AG04450 (cell line): ENCODE results near the gene SYPL1. TPM values are rescaled to one million over a fixed set of nuclear protein-coding genes. Genes with fewer than 3 reads are reported as not detected.

Experiments used
- CTCF ChIA-PET: fragments of 300-600, 350-600 bp; formaldehyde crosslinking; extraction: SDS; loops from one replicate; lab custom pipeline; 2022; ENCODE audit warnings: antibody characterized with exemption, inconsistent platforms; lab: Charles Lee
- POLR2A ChIA-PET: fragments of 350-600 bp; formaldehyde crosslinking; extraction: SDS; loops from one replicate; lab custom pipeline; 2021; ENCODE audit warnings: antibody characterized with exemption, inconsistent platforms; lab: Yijun Ruan, JAX
- DNase-seq: peaks from one replicate; pipeline ENCODE4 v3.0.0-alpha.2; 2011; ENCODE audit warnings: low read depth, low spot score
- H3K27ac ChIP-seq: one replicate; pipeline ENCODE4 v1.5.1; 2012; ENCODE audit warnings: low read depth, low read length, control low read depth
- H3K27me3 ChIP-seq: one replicate; pipeline ENCODE4 v1.6.0; 2012; ENCODE audit warnings: low read length; ENCODE audit not compliant: control insufficient read depth, insufficient read depth
- H3K4me3 ChIP-seq: 2 replicates; pipeline ENCODE4 v1.5.1; 2011; ENCODE audit warnings: mild to moderate bottlenecking, low read depth, low read length, control low read depth
- H3K9me3 ChIP-seq: 2 replicates; pipeline ENCODE4 v1.5.1; 2012; ENCODE audit warnings: low read length; ENCODE audit not compliant: control insufficient read depth, insufficient read depth
- polyA plus RNA-seq: library from polyadenylated mRNA; depleted of rRNA; stranded (reverse); fragments of >200 nt; gene quantifications from 2 replicates; pipeline ENCODE4 v1.2.3, GENCODE V29; 2011
- TF ChIP-seq, protein P1 (sequence below): IDR thresholded peaks from 2 replicates; pipeline ENCODE4 v1.5.1; 2011; ENCODE audit warnings: low read depth, low read length, control low read depth, inconsistent platforms

Gene SYPL1
- polyA plus RNA-seq, 1 experiment = 84.7 TPM

DNA sequence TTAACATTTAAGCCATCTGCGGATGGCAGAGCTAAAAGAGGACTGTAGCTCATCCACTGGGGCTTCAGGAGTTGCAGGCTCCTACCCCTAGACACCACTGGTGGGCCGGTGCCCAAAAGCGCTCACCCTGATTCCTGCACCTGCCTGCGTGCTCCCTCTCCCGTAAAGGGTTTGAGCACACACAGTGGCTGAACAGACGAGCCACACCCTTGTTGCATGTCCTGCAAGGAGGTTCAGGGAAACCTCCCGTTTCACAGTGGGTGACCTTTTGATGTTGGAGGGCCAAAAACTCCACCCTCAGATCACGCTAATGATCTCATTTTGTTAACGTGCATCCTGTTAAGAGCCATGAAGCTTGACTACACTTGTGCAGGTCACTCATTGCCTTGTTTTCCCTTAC, 37.9 kb downstream of the SYPL1 start:
- POLR2A ChIA-PET = no interaction called here
- H3K4me3 ChIP-seq = no peak overlapping the region
- no peak for DNase-seq
- TF ChIP-seq, protein P1, sequence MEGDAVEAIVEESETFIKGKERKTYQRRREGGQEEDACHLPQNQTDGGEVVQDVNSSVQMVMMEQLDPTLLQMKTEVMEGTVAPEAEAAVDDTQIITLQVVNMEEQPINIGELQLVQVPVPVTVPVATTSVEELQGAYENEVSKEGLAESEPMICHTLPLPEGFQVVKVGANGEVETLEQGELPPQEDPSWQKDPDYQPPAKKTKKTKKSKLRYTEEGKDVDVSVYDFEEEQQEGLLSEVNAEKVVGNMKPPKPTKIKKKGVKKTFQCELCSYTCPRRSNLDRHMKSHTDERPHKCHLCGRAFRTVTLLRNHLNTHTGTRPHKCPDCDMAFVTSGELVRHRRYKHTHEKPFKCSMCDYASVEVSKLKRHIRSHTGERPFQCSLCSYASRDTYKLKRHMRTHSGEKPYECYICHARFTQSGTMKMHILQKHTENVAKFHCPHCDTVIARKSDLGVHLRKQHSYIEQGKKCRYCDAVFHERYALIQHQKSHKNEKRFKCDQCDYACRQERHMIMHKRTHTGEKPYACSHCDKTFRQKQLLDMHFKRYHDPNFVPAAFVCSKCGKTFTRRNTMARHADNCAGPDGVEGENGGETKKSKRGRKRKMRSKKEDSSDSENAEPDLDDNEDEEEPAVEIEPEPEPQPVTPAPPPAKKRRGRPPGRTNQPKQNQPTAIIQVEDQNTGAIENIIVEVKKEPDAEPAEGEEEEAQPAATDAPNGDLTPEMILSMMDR = no peak
- no peaks in the 10 kb centered on the region for H3K9me3 ChIP-seq
- peaks cover 2% of the 10 kb centered on the region for H3K27me3 ChIP-seq
- H3K27ac ChIP-seq = no peak overlapping the region
- CTCF ChIA-PET = interaction anchor here (1.1 kb wide), 1 partner anchor 391 kb away, joined by 4 read pairs; no protein-coding TSS in a partner anchor

DNA sequence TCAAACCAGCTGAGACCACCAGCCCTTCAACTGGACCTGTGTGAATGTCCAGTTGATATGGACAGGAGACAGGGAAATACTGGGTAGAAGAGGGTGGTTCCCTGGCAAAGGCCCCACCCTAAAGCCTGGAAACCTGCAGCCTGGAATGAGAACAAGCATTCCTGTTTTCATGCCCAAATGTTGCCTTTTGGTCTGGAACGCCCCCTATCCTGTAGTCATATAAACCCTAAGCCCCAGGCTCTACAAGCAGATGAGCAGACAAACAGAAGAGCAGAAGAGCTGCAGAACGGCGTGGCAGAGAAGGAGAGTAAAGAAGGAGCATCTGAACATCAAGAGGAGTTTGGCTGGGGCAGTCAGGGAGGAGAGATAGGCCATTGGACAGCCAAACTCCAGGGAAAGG, 38.4 kb downstream of the SYPL1 start:
- ChIA-PET POLR2A (interaction anchor here (0.6 kb wide), 1 partner anchor 9 kb away, joined by 3 read pairs; no protein-coding TSS in a partner anchor), CTCF (interaction anchor here (2.3 kb wide), 1 partner anchor 80 kb away, joined by 10 read pairs; no protein-coding TSS in a partner anchor)
- no peak for DNase-seq
- Histone ChIP-seq H3K9me3 (no peaks in the 10 kb centered on the region), H3K4me3 (no peak overlapping the region), H3K27ac (no peak overlapping the region), H3K27me3 (peaks cover 2% of the 10 kb centered on the region)
- TF ChIP-seq, protein P1 = no peak

DNA sequence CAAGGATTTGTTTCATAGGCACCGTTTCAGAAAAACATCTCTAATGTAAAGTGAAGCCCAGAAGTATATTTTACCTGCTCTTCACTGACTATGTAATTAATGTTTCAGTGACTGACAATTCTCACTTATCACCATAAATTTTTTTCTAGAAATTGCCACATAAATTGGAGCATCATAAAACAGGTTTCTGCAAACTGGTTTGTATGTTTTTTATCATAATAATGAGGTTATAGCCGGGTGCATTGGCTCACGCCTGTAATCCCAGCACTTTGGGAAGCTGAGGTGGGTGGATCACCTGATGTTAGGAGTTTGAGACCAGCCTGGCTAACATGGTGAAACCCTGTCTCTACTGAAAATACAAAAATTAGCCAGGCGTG, 39.4 kb downstream of the SYPL1 start:
- Histone ChIP-seq H3K27ac (no peak overlapping the region), H3K27me3 (peaks cover 2% of the 10 kb centered on the region), H3K4me3 (no peak overlapping the region), H3K9me3 (no peaks in the 10 kb centered on the region)
- POLR2A ChIA-PET = interaction anchor here (0.6 kb wide), 1 partner anchor 213 kb away, joined by 3 read pairs; no protein-coding TSS in a partner anchor
- CTCF ChIA-PET = interaction anchor here (1.4 to 2.3 kb wide), 3 partner anchors 15 to 81 kb away, joined by 4 to 10 read pairs (median 4); no protein-coding TSS in a partner anchor
- no peak for DNase-seq
- TF ChIP-seq, protein P1 = no peak

DNA sequence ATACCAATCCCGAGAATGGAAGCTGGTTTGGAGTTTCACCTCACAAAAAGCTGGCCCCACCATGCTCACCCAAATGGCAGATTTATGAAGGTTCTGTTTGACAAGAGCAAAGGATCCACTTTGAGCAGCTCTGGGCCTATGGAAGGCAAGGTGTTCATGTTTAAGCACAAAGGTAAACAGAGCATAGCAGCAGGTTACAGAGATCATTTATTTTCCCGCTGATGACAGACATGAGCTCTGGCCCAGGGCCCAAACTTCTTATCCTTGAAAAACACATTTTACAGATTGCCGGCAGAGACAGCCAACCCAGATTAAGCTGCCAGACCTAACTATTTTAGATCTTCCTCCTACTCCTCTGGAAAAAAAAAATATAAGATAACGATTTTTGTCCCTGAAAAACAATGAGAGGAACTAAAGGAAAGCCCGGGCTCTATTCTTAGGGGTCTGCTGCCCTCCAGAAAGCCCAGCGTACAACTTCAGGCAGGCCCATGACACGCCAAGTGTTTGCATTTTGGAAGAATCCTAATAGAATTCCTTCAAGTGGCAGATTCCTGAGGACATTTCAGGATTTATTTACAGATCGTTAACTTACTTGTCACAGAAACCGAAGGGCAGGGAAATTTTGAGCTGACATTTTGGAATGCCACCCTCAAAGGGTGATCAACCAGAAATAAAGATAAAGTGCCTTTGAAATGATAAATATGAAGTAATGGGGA, 40.0 kb downstream of the SYPL1 start:
- H3K4me3 ChIP-seq = no peak overlapping the region
- no peak for DNase-seq
- TF ChIP-seq, protein P1 = no peak
- H3K27me3 ChIP-seq = peaks cover 2% of the 10 kb centered on the region
- H3K27ac ChIP-seq = no peak overlapping the region
- ChIA-PET CTCF (interaction anchor here (1.4 to 2.3 kb wide), 3 partner anchors 15 to 82 kb away, joined by 4 to 10 read pairs (median 4); no protein-coding TSS in a partner anchor), POLR2A (no interaction called here)
- H3K9me3 ChIP-seq = no peaks in the 10 kb centered on the region

DNA sequence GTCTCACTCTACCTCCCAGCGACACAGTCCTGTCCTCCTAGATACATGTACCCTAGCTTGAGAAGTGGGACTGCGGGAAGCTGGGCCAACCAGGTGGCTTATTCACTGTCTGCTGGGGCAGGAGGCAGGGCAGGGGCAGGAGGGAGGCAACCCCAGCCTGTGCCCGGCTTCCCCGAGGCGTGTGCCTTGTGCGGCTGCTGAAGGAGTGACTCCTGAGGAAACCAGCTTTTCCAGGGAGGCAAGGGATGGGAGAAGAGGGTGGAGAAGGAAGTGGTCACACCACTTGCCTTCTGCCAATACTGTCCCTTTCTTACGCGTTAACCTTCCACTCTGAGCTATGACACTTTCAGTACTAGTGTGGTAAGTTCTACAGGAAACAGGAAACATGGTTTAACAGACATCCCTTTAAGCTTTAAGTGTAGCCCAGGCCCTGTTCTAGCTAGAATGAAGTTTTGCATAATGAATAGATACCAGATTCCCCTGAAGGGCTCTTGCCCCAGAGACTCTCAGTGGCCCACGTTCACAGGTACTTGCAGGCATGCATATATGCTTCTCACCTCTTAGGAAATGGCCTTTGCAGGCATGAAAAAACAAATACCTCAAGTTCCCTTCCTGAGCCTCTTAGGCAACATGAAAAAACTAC, 40.6 kb downstream of the SYPL1 start:
- no peaks in the 10 kb centered on the region for H3K9me3 ChIP-seq
- H3K27me3 ChIP-seq = peaks cover 2% of the 10 kb centered on the region
- TF ChIP-seq, protein P1 = no peak
- no peak overlapping the region for H3K4me3 ChIP-seq
- ChIA-PET POLR2A (no interaction called here), CTCF (interaction anchor here (1.4 to 2.3 kb wide), 3 partner anchors 14 to 82 kb away, joined by 4 to 10 read pairs (median 4); no protein-coding TSS in a partner anchor)
- no peak for DNase-seq
- no peak overlapping the region for H3K27ac ChIP-seq
